ENCODE measurements around the gene PLCB3.

The PLCB3 gene

DNA sequence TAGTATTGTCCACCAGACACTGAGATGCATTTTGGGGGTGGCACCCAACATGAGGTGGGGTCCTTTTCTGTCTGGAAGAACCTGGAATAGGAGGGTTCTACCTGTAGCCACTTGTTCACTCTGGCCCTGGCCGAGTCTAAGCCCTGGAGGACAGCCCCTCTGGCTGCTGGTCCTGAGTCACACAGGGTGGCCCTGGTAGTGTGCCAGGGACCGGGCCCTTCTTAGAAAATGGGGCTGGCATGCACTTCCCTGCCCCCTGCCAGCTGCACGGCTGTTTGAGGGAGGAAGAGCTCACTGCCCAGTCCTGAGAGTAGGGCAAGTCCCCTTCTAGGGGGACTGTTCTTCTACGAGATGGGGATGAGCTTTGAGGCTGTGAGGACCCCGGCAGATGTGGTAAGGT is 2.2 kb downstream of the PLCB3 start:
- H3K9ac ChIP-seq (ENCODE audit: low read length), result no peak overlapping the region
- H3K36me3 ChIP-seq (ENCODE audit: control insufficient read depth, insufficient read depth, low read length), result peaks cover 37% of the 10 kb centered on the region
- no peaks in the 10 kb centered on the region for H3K9me3 ChIP-seq (ENCODE audit: control insufficient read depth, insufficient read depth, low read depth, low read length)
- H3K4me3 ChIP-seq (ENCODE audit: low read depth, low read length), result 0 out of 2 replicates have a peak overlapping the region, but pooled peaks have one; percentile 37
- peaks cover 38% of the 10 kb centered on the region for H3K4me1 ChIP-seq (ENCODE audit: control insufficient read depth, insufficient read depth, low read length)
- H3K27me3 ChIP-seq (ENCODE audit: control insufficient read depth, insufficient read depth, low read length), result no peaks in the 10 kb centered on the region
- H3K27ac ChIP-seq (ENCODE audit: low read depth, low read length), result no peak overlapping the region

DNA sequence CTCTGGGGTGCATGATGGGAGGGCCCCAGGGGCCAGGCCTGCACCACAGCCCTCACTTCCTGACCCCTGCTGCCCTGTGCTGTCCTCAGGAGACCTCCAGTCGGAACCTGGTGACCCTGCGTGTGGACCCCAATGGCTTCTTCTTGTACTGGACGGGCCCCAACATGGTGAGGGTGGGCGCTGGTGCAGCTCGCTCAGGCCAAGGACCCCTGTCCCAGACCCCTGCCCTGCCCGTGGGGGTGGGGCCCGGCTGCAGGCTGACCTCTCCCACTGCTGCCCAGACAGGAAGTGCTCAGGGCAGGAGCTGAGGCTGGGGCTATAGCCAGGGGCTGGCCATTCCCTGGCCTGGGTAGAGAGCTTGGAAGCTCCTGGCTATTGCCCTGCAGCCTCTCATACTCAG is 3.0 kb downstream of the PLCB3 start:
- no peaks in the 10 kb centered on the region for H3K27me3 ChIP-seq (ENCODE audit: control insufficient read depth, insufficient read depth, low read length)
- H3K27ac ChIP-seq (ENCODE audit: low read depth, low read length), result no peak overlapping the region
- H3K4me1 ChIP-seq (ENCODE audit: control insufficient read depth, insufficient read depth, low read length), result peaks cover 30% of the 10 kb centered on the region
- no peak overlapping the region for H3K9ac ChIP-seq (ENCODE audit: low read length)
- H3K4me3 ChIP-seq (ENCODE audit: low read depth, low read length), result no peak overlapping the region
- H3K36me3 ChIP-seq (ENCODE audit: control insufficient read depth, insufficient read depth, low read length), result peaks cover 46% of the 10 kb centered on the region
- no peaks in the 10 kb centered on the region for H3K9me3 ChIP-seq (ENCODE audit: control insufficient read depth, insufficient read depth, low read depth, low read length)

DNA sequence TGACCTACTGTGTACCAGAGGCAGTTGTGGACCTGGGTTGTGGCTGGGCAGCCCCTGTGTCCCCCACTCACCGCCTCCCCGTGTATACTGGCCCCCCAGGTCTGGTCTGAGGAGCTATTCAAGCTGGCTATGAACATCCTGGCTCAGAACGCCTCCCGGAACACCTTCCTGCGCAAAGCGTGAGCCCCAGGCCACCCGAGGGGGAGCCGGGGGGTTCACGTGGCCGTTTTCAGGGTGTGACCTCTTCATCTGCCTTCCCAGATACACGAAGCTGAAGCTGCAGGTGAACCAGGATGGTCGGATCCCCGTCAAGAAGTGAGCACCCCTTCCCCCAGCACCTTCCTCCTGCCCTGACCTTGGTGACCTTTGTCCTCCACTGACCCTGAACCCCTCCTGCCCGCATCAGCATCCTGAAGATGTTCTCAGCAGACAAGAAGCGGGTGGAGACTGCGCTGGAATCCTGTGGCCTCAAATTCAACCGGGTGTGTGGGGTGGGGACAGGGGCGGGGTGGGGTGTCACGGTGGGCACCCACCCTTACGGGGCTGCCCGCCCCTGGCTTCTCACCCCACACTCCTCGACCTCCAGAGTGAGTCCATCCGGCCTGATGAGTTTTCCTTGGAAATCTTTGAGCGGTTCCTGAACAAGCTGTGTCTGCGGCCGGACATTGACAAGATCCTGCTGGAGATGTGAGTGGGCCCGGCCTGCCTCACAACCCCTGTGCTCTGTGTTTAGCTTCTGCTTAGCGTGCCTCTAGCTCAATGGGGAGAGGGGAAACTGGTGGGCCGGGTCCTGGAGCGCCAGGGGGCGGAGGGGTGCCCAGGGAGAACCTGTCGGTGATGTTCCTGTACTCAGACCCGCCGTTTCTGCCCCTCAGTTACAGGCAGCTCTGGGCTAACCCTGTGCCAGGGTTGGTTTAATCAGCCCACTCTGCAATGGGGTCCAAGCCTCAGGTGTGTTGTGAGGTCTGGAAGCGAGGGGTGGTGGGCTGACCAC is 4.1 kb downstream of the PLCB3 start:
- Histone ChIP-seq H3K27ac (ENCODE audit: low read depth, low read length) (no peak overlapping the region), H3K4me3 (ENCODE audit: low read depth, low read length) (no peak overlapping the region), H3K4me1 (ENCODE audit: control insufficient read depth, insufficient read depth, low read length) (peaks cover 19% of the 10 kb centered on the region), H3K27me3 (ENCODE audit: control insufficient read depth, insufficient read depth, low read length) (no peaks in the 10 kb centered on the region), H3K36me3 (ENCODE audit: control insufficient read depth, insufficient read depth, low read length) (peaks cover 57% of the 10 kb centered on the region), H3K9me3 (ENCODE audit: control insufficient read depth, insufficient read depth, low read depth, low read length) (no peaks in the 10 kb centered on the region), H3K9ac (ENCODE audit: low read length) (no peak overlapping the region)

DNA sequence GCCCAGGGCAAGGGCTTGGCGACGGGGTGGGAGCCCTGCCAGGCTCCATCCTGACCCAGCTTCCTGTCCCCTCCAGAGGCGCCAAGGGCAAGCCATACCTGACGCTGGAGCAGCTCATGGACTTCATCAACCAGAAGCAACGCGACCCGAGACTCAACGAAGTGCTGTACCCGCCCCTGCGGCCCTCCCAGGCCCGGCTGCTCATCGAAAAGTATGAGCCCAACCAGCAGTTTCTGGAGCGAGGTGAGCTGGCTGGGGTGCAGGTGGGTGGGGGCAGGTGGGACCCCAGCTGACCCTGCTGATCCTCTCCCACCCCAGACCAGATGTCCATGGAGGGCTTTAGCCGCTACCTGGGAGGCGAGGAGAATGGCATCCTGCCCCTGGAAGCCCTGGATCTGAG is 5.0 kb downstream of the PLCB3 start:
- Histone ChIP-seq H3K9ac (ENCODE audit: low read length) (peak overlapping the region; percentile 26), H3K4me1 (ENCODE audit: control insufficient read depth, insufficient read depth, low read length) (peaks cover 14% of the 10 kb centered on the region), H3K27ac (ENCODE audit: low read depth, low read length) (no peak overlapping the region), H3K27me3 (ENCODE audit: control insufficient read depth, insufficient read depth, low read length) (no peaks in the 10 kb centered on the region), H3K4me3 (ENCODE audit: low read depth, low read length) (no peak overlapping the region), H3K9me3 (ENCODE audit: control insufficient read depth, insufficient read depth, low read depth, low read length) (no peaks in the 10 kb centered on the region), H3K36me3 (ENCODE audit: control insufficient read depth, insufficient read depth, low read length) (peaks cover 61% of the 10 kb centered on the region)

DNA sequence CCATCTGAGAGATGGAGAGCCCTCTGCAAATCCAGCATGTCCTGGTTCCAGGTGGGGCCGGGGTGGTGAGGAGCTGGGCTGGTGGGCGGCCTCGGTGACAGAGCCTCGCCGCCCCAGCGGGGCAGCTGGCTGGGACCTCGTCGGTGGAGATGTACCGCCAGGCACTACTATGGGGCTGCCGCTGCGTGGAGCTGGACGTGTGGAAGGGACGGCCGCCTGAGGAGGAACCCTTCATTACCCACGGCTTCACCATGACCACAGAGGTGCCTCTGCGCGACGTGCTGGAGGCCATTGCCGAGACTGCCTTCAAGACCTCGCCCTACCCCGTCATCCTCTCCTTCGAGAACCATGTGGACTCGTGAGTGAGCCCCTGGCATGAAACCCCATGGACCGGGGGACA is 7.0 kb downstream of the PLCB3 start:
- Histone ChIP-seq H3K9ac (ENCODE audit: low read length) (no peak overlapping the region), H3K36me3 (ENCODE audit: control insufficient read depth, insufficient read depth, low read length) (peaks cover 81% of the 10 kb centered on the region), H3K4me1 (ENCODE audit: control insufficient read depth, insufficient read depth, low read length) (peaks cover 3% of the 10 kb centered on the region), H3K27me3 (ENCODE audit: control insufficient read depth, insufficient read depth, low read length) (no peaks in the 10 kb centered on the region), H3K4me3 (ENCODE audit: low read depth, low read length) (no peak overlapping the region), H3K27ac (ENCODE audit: low read depth, low read length) (no peak overlapping the region), H3K9me3 (ENCODE audit: control insufficient read depth, insufficient read depth, low read depth, low read length) (no peaks in the 10 kb centered on the region)

DNA sequence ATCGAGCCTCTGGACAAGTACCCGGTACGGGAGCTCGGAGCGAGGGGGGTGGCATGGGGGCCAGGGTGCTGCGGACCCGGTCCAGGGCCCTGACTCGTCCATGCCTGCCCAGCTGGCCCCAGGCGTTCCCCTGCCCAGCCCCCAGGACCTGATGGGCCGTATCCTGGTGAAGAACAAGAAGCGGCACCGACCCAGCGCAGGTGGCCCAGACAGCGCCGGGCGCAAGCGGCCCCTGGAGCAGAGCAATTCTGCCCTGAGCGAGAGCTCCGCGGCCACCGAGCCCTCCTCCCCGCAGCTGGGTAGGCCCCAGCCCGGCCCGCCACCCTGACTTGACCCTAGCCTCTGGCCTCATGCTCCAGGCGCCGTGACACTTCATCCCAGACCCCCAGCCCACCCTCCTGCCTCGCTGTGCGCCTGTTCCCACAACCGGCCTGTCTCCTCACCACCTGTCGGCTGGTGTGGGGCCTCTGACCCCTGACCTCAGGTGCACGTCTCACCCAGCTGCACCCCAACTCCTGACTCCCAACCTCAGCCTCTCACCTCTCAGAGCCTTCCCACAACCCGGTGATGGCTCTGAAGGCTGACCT is 7.7 kb downstream of the PLCB3 start:
- Histone ChIP-seq H3K4me3 (ENCODE audit: low read depth, low read length) (no peak overlapping the region), H3K9me3 (ENCODE audit: control insufficient read depth, insufficient read depth, low read depth, low read length) (no peaks in the 10 kb centered on the region), H3K4me1 (ENCODE audit: control insufficient read depth, insufficient read depth, low read length) (no peaks in the 10 kb centered on the region; the same call in 1 of the 2 replicates), H3K9ac (ENCODE audit: low read length) (no peak overlapping the region), H3K27me3 (ENCODE audit: control insufficient read depth, insufficient read depth, low read length) (no peaks in the 10 kb centered on the region), H3K27ac (ENCODE audit: low read depth, low read length) (no peak overlapping the region), H3K36me3 (ENCODE audit: control insufficient read depth, insufficient read depth, low read length) (peaks cover 86% of the 10 kb centered on the region)

DNA sequence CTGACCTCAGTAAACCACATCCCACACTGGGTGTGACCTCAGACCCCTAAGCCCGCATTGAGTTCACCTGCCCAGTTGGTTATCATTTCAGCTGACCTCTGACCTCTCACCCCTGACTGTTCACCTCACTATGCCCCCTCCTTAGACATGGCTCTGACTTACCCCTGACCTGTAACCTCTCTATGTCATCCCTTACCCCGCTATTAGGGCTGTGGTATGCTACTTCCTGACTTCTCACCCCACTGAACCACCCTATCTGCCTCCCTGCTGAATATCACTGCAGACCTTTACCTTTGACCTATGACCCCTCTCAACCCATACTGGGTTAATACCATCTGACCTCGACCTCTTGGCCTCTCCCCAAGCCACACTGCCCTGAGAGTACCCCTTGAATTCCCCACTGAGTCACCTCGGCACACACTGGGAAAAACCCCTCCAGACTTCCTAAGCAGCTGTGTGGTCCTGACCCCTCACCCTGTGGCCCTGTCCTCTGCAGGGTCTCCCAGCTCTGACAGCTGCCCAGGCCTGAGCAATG is 8.3 kb downstream of the PLCB3 start:
- H3K27me3 ChIP-seq (ENCODE audit: control insufficient read depth, insufficient read depth, low read length), result no peaks in the 10 kb centered on the region
- H3K9ac ChIP-seq (ENCODE audit: low read length), result no peak overlapping the region
- H3K4me3 ChIP-seq (ENCODE audit: low read depth, low read length), result no peak overlapping the region
- H3K36me3 ChIP-seq (ENCODE audit: control insufficient read depth, insufficient read depth, low read length), result peaks cover 86% of the 10 kb centered on the region
- no peak overlapping the region for H3K27ac ChIP-seq (ENCODE audit: low read depth, low read length)
- no peaks in the 10 kb centered on the region for H3K9me3 ChIP-seq (ENCODE audit: control insufficient read depth, insufficient read depth, low read depth, low read length)
- H3K4me1 ChIP-seq (ENCODE audit: control insufficient read depth, insufficient read depth, low read length), result no peaks in the 10 kb centered on the region; the same call in 1 of the 2 replicates

DNA sequence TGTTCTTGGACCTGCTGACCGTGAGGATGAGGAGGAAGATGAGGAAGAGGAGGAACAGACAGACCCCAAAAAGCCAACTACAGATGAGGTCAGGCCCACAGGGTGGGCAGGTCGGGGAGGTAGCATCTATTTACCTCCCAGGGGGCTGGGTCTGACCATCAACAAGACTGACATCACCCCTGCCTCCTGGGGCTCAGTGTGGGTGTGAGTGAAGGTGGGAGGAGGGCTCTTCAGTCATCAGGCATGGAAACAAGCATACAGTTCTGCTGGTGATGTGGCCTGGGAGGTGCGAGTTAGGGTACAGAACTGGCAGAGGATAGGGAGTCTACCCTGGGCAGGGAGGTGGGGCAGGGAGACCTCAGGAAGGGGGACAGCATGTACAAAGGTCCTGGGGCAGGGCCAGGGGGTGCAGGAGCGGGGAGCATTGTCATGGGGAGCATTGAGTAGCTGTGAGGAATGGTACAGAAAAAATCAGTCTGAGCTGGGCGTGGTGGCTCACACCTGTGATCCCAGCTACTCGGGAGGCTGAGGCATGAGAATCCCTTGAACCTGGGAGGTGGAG is 8.9 kb downstream of the PLCB3 start:
- Histone ChIP-seq H3K9ac (ENCODE audit: low read length) (no peak overlapping the region), H3K27ac (ENCODE audit: low read depth, low read length) (no peak overlapping the region), H3K36me3 (ENCODE audit: control insufficient read depth, insufficient read depth, low read length) (peaks cover 81% of the 10 kb centered on the region), H3K27me3 (ENCODE audit: control insufficient read depth, insufficient read depth, low read length) (no peaks in the 10 kb centered on the region), H3K4me3 (ENCODE audit: low read depth, low read length) (no peak overlapping the region), H3K4me1 (ENCODE audit: control insufficient read depth, insufficient read depth, low read length) (no peaks in the 10 kb centered on the region; the same call in 1 of the 2 replicates), H3K9me3 (ENCODE audit: control insufficient read depth, insufficient read depth, low read depth, low read length) (no peaks in the 10 kb centered on the region)

DNA sequence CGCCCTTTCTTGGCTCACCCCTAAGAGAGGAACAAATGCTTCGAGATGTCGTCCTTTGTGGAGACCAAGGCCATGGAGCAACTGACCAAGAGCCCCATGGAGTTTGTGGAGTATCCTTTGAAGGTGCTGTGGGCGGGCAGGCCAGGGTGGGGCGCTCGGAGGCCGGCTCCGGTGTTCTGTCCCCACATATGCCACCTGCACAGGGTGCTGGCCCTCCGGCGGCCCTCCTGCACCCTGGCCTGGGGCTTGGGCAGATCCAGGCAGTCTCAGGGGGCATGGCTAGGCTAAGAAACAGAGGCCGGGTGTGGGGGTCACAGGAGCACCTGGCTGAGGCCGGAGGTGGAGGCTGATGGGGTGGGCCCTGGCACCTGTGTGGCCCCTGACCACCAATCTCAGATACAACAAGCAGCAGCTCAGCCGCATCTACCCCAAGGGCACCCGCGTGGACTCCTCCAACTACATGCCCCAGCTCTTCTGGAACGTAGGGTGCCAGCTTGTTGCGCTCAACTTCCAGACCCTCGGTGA is 10.3 kb downstream of the PLCB3 start:
- Histone ChIP-seq H3K4me1 (ENCODE audit: control insufficient read depth, insufficient read depth, low read length) (no peaks in the 10 kb centered on the region; the same call in 1 of the 2 replicates), H3K36me3 (ENCODE audit: control insufficient read depth, insufficient read depth, low read length) (peaks cover 81% of the 10 kb centered on the region), H3K9me3 (ENCODE audit: control insufficient read depth, insufficient read depth, low read depth, low read length) (no peaks in the 10 kb centered on the region), H3K27ac (ENCODE audit: low read depth, low read length) (no peak overlapping the region), H3K27me3 (ENCODE audit: control insufficient read depth, insufficient read depth, low read length) (no peaks in the 10 kb centered on the region), H3K9ac (ENCODE audit: low read length) (no peak overlapping the region), H3K4me3 (ENCODE audit: low read depth, low read length) (no peak overlapping the region)

DNA sequence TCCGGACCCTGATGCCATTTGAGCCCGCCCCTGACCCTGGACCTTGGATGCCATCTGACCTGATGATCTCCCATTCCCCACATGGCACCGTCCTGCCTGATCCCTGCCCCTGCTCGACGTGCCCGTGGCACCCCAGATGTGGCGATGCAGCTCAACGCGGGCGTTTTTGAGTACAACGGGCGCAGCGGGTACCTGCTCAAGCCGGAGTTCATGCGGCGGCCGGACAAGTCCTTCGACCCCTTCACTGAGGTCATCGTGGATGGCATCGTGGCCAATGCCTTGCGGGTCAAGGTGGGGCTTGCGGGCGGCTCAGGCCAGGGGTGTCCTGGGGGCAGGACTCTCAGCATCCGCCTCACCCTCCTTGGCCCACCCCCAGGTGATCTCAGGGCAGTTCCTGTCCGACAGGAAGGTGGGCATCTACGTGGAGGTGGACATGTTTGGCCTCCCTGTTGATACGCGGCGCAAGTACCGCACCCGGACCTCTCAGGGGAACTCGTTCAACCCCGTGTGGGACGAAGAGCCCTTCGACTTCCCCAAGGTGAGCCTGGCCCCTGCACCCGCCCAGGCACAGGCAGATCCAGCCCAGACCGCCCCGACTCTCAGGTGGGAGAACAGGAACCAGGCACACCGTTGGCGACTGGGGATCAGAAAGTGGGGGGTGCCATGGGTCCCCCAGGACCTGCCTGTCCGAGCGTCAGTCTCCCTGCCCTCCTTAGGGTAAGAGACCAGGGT is 11.1 kb downstream of the PLCB3 start:
- H3K4me3 ChIP-seq (ENCODE audit: low read depth, low read length), result no peak overlapping the region
- peaks cover 83% of the 10 kb centered on the region for H3K36me3 ChIP-seq (ENCODE audit: control insufficient read depth, insufficient read depth, low read length)
- H3K4me1 ChIP-seq (ENCODE audit: control insufficient read depth, insufficient read depth, low read length), result no peaks in the 10 kb centered on the region; the same call in 1 of the 2 replicates
- no peak overlapping the region for H3K9ac ChIP-seq (ENCODE audit: low read length)
- no peaks in the 10 kb centered on the region for H3K27me3 ChIP-seq (ENCODE audit: control insufficient read depth, insufficient read depth, low read length)
- H3K9me3 ChIP-seq (ENCODE audit: control insufficient read depth, insufficient read depth, low read depth, low read length), result no peaks in the 10 kb centered on the region
- H3K27ac ChIP-seq (ENCODE audit: low read depth, low read length), result no peak overlapping the region
